Activated naive CD4-positive, alpha-beta T cell treated with Interleukin-2 at 50 U/mL for 16 hours (primary cell): ENCODE results near the gene RAPGEF2.
"Not testable (repeated sequence)": the region's sequence is repeated elsewhere in the genome, so short reads cannot be mapped to it uniquely, and the experiment has no call there.

Experiments
- DNase-seq: peaks from one replicate; pipeline ENCODE4 v3.0.0-alpha.2; 2020

RAPGEF2 gene, protein sequence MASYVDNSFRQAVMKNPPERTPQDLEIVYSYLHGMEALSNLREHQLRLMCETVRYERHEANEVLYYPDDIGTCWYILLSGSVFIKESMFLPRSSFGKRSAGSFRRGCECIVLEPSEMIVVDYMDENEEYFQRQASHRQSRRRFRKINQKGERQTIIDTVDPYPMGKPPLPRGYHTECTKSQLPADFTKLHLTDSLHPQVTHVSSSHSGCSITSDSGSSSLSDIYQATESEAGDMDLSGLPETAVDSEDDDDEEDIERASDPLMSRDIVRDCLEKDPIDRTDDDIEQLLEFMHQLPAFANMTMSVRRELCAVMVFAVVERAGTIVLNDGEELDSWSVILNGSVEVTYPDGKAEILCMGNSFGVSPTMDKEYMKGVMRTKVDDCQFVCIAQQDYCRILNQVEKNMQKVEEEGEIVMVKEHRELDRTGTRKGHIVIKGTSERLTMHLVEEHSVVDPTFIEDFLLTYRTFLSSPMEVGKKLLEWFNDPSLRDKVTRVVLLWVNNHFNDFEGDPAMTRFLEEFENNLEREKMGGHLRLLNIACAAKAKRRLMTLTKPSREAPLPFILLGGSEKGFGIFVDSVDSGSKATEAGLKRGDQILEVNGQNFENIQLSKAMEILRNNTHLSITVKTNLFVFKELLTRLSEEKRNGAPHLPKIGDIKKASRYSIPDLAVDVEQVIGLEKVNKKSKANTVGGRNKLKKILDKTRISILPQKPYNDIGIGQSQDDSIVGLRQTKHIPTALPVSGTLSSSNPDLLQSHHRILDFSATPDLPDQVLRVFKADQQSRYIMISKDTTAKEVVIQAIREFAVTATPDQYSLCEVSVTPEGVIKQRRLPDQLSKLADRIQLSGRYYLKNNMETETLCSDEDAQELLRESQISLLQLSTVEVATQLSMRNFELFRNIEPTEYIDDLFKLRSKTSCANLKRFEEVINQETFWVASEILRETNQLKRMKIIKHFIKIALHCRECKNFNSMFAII (N-terminal part only)

GRCh38 chr4:159102622-159103383, at the start of gene RAPGEF2:
RAPGEF2 (plus strand) TSS chr4:159103079; CDS start chr4:159104163, 1,084 bp downstream.
- peak; percentile 86 for DNase-seq

DNA sequence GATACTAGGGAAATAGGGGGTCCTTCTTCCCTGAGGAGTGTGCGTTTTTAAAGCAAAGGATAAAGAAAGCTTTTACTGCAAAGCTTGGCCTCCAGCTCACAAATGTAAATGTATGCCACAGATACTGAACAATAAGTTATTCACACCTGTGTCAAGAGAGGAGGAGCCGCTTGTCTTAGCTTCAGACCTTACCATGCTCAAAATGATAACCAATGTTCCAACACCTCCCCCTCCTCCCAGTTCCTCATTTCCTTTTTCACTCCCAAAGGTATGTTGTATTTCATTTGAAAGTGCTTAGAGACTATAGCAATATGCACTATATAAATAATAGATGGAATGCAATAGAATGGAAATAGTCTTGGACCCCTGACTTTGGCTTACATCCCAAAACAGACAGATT, 47.0 kb upstream of the RAPGEF2 start:
- no peak for DNase-seq

DNA sequence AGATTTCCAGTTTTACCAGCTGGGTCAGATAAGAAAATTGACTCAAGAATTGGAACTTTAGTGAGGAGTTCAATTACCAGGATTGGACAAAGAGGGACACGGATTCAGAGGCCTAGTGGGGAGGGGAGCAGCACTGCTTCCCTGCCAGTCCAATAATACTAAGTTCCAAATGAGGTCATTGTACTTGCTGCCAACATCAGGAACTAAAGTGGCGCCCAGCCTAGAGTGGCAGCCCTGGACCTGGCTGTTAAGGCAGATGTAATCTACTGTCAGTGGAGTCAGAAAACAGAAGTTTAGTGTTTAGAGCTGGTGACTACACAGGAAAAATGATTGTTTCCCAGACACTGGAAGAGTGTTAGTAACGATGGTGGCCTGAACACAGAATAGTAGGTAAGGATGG, 42.7 kb upstream of the RAPGEF2 start:
- no peak for DNase-seq

DNA sequence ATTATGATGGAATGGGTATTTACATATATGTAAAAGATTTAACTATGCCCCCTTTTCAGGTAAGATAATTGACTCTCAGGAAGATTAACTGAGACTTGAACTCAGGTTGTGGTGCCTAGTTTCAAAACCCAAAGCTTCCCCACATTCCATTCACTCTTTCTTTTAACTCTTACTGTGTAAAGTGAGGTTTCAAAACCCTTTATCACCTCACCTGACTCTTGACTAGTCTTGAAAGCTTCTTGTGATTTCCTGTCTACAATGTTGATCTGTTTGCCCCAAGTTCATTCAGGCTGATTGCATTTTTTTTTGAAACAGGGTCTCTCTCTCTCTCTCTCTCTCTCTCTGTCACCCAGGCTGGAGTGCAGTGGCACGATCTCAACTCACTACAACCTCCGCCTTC, 40.5 kb upstream of the RAPGEF2 start:
- no peak for DNase-seq

GRCh38 chr4:159065513-159066240, 37.2 kb upstream of the RAPGEF2 start:
- no peak for DNase-seq

GRCh38 chr4:159068139-159068538, 34.7 kb upstream of the RAPGEF2 start:
- not testable (repeated sequence) for DNase-seq

DNA sequence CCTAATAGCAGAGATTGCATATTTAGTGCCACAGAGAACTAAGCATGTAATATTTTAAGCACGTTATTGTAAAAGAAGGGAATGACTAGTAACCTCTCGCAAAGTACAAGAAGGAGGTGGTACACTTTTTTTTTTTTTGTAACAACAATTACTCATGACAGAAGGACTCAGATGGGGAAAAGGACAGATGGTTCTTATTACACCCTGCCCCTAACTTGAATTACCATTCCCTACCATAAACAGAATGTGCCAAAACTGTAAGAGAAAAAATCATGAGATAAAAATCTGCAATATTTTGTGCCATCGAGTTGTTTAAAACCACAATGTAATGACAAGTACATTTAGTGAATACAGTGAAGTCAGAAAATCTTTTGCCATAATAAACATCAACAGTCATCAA, 33.0 kb upstream of the RAPGEF2 start:
- no peak for DNase-seq

DNA sequence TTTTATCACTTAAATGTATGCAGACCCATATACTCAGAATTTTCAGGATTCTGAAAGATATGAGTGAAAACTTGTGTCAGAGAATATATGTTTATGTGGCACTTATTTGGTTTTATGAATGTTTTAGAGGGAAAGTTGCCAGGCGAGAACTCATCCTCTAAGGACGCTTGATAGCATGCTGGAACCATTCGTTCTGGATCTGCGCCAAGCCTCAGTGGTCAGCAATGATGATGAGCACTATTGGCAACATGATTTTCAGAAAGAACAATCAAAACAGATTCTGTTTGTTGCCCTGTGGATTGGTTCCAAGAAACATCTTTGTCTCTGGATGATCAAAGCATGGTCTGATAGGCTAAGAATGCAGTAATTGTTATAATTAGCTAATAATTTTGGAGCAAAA, 32.1 kb upstream of the RAPGEF2 start:
- DNase-seq, result no peak

DNA sequence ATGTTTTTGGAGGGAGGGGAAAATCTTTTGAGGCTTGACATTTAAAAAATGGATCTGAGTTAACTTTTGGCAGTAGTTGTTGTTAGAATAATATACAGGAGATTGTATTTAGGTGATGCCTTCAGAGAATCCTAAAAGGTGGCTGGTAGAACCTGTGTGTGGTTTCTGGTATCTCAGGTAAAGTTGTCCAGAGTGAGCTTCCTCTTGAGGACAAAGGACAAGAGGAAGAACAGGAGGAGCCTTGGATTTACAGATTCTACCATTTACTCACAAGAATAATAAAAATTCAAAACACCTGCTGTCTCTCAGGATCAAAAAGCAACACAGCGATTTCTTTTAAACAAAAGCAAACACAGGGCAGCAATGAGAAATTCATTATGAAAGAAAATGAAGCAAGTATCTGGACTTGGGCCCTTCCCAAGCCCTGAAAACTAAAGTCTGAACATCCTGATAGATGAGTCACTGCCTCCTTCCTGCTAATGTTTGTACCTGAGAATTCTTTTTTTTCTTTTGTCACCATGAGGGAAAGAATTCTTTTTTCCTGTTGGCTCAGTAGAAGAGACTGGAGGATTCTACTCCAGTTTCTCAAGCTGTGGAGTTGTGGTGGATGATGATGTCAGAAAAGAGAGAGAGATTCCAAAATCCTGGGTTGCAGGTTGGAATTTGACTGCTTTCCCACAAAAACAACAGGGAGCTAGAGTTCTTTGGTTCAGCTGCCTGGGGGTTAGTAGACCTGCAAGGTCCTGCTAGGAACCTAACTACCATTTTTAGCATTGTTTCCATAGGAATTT, 31.5 kb upstream of the RAPGEF2 start:
- DNase-seq, result no peak

GRCh38 chr4:159071969-159072765, 30.7 kb upstream of the RAPGEF2 start:
- no peak for DNase-seq

GRCh38 chr4:159075531-159075932, 27.3 kb upstream of the RAPGEF2 start:
- no peak for DNase-seq

DNA sequence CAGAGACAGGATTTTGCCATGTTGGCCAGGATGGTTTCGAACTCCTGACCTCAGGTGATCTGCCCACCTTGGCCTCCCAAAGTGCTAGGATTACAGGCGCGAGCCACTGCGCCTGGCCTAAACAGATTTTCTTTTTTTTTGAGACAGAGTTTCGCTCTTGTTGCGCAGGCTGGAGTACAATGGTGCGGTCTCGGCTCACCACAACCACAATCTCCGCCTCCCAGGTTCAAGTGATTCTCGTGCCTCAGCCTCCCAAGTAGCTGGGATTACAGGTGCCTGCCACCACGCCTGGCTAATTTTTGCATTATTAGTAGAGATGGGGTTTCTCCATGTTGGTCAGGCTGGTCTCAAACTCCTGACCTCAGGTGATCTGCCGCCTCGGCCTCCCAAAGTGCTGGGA, 25.9 kb upstream of the RAPGEF2 start:
- DNase-seq, result peak; percentile 12

DNA sequence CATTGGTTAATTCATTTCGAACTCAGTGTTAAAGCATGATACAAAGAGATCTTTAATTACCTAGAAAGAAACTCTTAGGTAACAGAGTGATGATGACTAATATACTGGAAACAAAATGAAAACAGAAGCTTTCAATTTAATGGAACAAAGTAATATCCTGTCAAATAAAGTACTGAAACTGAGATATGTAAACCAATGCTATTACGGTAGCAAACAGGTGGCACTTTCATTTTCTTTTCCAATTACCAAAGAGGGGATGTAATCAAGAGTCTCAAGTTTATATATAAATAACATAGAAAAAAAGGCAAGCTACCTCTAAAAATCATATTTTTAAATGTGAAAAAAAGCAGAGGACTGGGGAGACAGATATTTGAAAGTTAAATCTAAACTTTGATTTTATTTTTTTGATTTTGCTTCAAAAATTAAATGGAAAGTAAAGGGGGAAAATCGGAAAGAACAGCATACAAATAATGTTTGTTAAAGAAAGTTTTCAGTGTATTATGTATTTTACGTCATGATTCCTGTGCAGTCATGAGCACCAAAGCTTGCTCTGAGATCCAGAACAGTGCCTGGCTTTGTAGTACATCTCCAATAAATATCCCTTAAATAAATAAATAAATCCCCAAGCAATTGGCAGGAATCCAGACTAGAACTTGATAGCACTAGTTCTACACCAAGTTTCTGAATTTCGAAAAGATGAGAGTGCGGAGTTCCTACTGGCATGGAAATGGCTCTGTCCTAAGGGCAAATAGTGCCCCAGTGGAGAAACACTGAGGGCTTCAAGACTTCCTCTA, 25.0 kb upstream of the RAPGEF2 start:
- DNase-seq, result no peak

DNA sequence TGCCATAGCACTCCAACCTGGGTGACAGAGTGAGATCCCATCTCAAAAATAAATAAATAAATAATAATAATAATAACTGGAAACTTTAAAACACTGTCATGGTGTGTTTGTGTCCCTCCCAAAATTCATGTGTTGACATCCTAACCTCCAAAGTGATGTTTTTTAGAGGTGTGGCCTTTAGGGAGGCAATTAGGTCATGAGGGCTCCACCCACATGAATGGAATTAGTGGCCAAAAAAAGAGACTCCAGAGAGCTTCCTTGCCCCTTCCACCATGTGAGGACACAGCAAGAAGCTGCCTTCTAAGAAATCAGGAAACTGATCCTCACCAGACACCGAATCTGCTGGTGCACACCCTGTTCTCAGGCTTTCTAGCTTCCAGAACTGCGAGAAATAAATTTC, 23.8 kb upstream of the RAPGEF2 start:
- DNase-seq, result no peak

DNA sequence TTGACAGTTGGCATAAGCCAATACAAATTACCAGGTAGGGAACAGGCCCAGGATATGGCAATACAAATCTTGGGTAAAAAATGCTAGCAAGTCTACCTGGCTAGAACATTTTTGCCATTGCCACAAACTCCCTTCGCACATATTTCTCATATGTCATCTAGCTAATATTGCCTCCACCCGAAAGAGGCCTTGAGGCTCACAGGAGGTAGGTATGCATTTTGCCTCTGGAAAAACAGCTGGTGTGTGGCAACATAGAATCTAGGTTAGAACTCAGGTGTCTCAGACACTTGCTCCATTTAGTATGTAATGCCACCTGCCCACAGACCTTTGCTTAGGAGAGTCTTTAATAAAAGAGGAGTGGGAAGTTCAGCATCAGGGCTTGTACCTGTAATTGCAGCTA, 16.3 kb upstream of the RAPGEF2 start:
- DNase-seq, result no peak

- no peak for DNase-seq
These were observed 12.6 kb upstream of the RAPGEF2 start for GRCh38 chr4:159090255-159090654.

- DNase-seq, result not testable (repeated sequence)
These were observed 8.7 kb upstream of the RAPGEF2 start for GRCh38 chr4:159094156-159094555.

- DNase-seq, result no peak
These were observed 6.4 kb upstream of the RAPGEF2 start for GRCh38 chr4:159096434-159096833.

- DNase-seq, result no peak
These were observed 5.7 kb upstream of the RAPGEF2 start for GRCh38 chr4:159097144-159097543.

- DNase-seq, result no peak
These were observed 5.1 kb upstream of the RAPGEF2 start for GRCh38 chr4:159097785-159098184.
